ENCODE measurements around the gene IPO13.

GRCh38 chr1:44015206-44015605 lies 68.5 kb downstream of the IPO13 start:
- no peak for TF ChIP-seq POLR2A (IDR thresholded peaks at IDR 0.05)
- TF ChIP-seq, protein P1, sequence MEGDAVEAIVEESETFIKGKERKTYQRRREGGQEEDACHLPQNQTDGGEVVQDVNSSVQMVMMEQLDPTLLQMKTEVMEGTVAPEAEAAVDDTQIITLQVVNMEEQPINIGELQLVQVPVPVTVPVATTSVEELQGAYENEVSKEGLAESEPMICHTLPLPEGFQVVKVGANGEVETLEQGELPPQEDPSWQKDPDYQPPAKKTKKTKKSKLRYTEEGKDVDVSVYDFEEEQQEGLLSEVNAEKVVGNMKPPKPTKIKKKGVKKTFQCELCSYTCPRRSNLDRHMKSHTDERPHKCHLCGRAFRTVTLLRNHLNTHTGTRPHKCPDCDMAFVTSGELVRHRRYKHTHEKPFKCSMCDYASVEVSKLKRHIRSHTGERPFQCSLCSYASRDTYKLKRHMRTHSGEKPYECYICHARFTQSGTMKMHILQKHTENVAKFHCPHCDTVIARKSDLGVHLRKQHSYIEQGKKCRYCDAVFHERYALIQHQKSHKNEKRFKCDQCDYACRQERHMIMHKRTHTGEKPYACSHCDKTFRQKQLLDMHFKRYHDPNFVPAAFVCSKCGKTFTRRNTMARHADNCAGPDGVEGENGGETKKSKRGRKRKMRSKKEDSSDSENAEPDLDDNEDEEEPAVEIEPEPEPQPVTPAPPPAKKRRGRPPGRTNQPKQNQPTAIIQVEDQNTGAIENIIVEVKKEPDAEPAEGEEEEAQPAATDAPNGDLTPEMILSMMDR (IDR thresholded peaks at IDR 0.05), result no peak
